ENCODE measurements around the gene PRTFDC1.

GRCh38 chr10:24851629-24852028 lies 100.8 kb downstream of the PRTFDC1 start:
- TF ChIP-seq CTCF (IDR thresholded peaks at IDR 0.05 in 8 of 11, conservative IDR thresholded peaks at IDR 0.05 in 3 of 11) (no peak), POLR2AphosphoS5 (IDR thresholded peaks at IDR 0.05) (no peak)
